ENCODE measurements around the gene CRCP.
"Not testable (repeated sequence)": the region's sequence is repeated elsewhere in the genome, so short reads cannot be mapped to it uniquely, and the experiment has no call there.

CRCP gene

DNA sequence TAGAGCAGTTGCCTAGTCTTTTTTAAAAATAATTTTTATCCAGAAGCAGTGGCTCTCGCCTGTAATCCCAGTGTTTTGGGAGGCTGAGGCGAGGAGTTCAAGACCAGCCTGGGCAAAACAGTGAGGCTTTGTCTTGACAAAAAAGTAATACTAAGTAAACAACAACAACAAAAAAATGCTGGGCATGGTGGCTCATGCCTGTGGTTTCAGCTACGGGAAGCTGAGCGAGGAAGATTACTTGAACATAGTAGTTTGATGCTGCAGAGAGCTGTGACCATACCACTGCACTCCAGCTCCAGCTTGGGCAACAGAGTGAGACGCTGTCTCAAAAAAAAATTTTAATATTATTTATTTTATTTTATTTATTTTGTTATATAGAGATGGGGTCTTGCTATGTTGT is 59.2 kb downstream of the CRCP start:
- DNase-seq (ENCODE audit: low spot score): no peak
- in situ Hi-C loops (cut with MboI; ENCODE audit: low sequenced_read_pairs, unreplicated experiment): no loop called here
- TF ChIP-seq, protein P1, sequence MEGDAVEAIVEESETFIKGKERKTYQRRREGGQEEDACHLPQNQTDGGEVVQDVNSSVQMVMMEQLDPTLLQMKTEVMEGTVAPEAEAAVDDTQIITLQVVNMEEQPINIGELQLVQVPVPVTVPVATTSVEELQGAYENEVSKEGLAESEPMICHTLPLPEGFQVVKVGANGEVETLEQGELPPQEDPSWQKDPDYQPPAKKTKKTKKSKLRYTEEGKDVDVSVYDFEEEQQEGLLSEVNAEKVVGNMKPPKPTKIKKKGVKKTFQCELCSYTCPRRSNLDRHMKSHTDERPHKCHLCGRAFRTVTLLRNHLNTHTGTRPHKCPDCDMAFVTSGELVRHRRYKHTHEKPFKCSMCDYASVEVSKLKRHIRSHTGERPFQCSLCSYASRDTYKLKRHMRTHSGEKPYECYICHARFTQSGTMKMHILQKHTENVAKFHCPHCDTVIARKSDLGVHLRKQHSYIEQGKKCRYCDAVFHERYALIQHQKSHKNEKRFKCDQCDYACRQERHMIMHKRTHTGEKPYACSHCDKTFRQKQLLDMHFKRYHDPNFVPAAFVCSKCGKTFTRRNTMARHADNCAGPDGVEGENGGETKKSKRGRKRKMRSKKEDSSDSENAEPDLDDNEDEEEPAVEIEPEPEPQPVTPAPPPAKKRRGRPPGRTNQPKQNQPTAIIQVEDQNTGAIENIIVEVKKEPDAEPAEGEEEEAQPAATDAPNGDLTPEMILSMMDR (IDR thresholded peaks at IDR 0.05; ENCODE audit: borderline replicate concordance, control extremely low read depth, extremely low read depth, insufficient read depth, missing control alignments): no peak

- in situ Hi-C loops (cut with MboI; ENCODE audit: low sequenced_read_pairs, unreplicated experiment): not testable (repeated sequence)
Observed at GRCh38 chr7:66175006-66175405, 60.4 kb downstream of the CRCP start.

DNA sequence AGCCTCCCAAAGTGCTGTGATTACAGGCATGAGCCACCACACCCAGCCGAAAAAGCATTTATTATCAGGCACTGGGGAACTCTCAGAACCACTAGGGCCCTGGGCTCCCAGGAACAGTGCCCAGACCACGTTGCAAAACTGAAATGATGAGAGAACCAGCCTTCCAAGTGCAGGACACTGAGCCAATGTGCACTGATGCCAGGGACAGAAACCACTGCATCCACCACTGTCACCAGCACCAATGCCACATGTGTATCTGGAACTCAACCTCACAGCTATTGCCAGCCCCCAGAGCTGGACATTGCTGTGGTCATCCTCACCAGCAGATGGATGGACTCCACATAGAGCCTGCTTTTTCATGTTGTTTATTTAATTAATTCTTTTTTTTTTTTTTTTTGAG is 62.3 kb downstream of the CRCP start:
- in situ Hi-C loops (cut with MboI; ENCODE audit: low sequenced_read_pairs, unreplicated experiment): no loop called here
- TF ChIP-seq, protein P1 (IDR thresholded peaks at IDR 0.05; ENCODE audit: borderline replicate concordance, control extremely low read depth, extremely low read depth, insufficient read depth, missing control alignments): no peak
- no peak for DNase-seq (ENCODE audit: low spot score)

More at GRCh38 chr7:66175006-66175405, 60.4 kb downstream of the CRCP start:
- not testable (repeated sequence) for DNase-seq (ENCODE audit: low spot score)

GRCh38 chr7:66178258-66178657 is 63.6 kb downstream of the CRCP start:
- in situ Hi-C loops (cut with MboI; ENCODE audit: low sequenced_read_pairs, unreplicated experiment): no loop called here
- TF ChIP-seq, protein P1 (IDR thresholded peaks at IDR 0.05; ENCODE audit: borderline replicate concordance, control extremely low read depth, extremely low read depth, insufficient read depth, missing control alignments): no peak

GRCh38 chr7:66181329-66181728 is 66.7 kb downstream of the CRCP start:
- TF ChIP-seq, protein P1 (IDR thresholded peaks at IDR 0.05; ENCODE audit: borderline replicate concordance, control extremely low read depth, extremely low read depth, insufficient read depth, missing control alignments): no peak
- in situ Hi-C loops (cut with MboI; ENCODE audit: low sequenced_read_pairs, unreplicated experiment): no loop called here
- DNase-seq (ENCODE audit: low spot score): no peak

More at GRCh38 chr7:66178258-66178657, 63.6 kb downstream of the CRCP start:
- DNase-seq (ENCODE audit: low spot score): no peak

- TF ChIP-seq, protein P1 (IDR thresholded peaks at IDR 0.05; ENCODE audit: borderline replicate concordance, control extremely low read depth, extremely low read depth, insufficient read depth, missing control alignments): no peak
- in situ Hi-C loops (cut with MboI; ENCODE audit: low sequenced_read_pairs, unreplicated experiment): no loop called here
Observed at GRCh38 chr7:66181845-66182244, 67.2 kb downstream of the CRCP start.

DNA sequence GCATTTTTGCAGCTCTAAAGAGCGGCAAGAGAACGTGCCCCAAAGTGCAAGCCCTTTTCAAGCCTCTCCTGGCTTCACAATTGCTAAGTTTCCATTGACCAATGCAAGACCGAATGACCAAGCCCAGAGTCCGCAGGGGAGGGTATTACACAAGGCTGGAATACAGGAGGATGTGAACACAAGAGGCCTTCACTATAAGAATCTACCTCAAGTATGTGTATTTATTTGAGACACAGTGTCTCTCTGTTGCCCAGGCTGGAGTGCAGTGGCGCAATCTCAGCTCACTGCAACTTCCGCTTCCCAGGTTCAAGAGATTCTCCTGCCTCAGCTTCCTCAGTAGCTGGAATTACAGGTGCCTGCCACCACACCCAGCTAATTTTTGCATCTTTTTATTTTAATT is 68.3 kb downstream of the CRCP start:
- no peak for DNase-seq (ENCODE audit: low spot score)

More at GRCh38 chr7:66181845-66182244, 67.2 kb downstream of the CRCP start:
- DNase-seq (ENCODE audit: low spot score): no peak

More for the DNA sequence above, 68.3 kb downstream of the CRCP start:
- TF ChIP-seq, protein P1 (IDR thresholded peaks at IDR 0.05; ENCODE audit: borderline replicate concordance, control extremely low read depth, extremely low read depth, insufficient read depth, missing control alignments): no peak
- in situ Hi-C loops (cut with MboI; ENCODE audit: low sequenced_read_pairs, unreplicated experiment): no loop called here

Data from GM13976 (cell line).